GM23248 (cell line): Measurements from ENCODE around the gene PLOD1.

Experiments used
- EZH2 ChIP-seq: fragments of 200-600 bp; sonication (generic); IDR thresholded peaks from 2 replicates; pipeline ENCODE4 v1.6.1; 2018; ENCODE audit warnings: antibody characterized with exemption, mild to moderate bottlenecking; ENCODE audit not compliant: insufficient read depth, poor library complexity, severe bottlenecking
- EZH2phosphoT487 ChIP-seq: fragments of 200-600 bp; sonication (generic); IDR thresholded peaks from 2 replicates; pipeline ENCODE4 v1.6.1; 2018; ENCODE audit warnings: antibody characterized with exemption, moderate library complexity, mild to moderate bottlenecking, low read depth; ENCODE audit not compliant: insufficient read depth

- TF ChIP-seq EZH2phosphoT487, result no peak
- TF ChIP-seq EZH2, result no peak
Observed at GRCh38 chr1:11930571-11931445, 3.7 kb upstream of the PLOD1 start.
